Smooth muscle cell (in vitro differentiated cells): ENCODE data around the gene CMSS1. TPM values are rescaled to one million over a fixed set of nuclear protein-coding genes. Genes with fewer than 3 reads are reported as not detected.

Experiments
- DNase-seq: peaks from one replicate; lab custom pipeline; 2025; ENCODE audit not compliant: unreplicated experiment; lab: John Stamatoyannopoulos, UW
- H2AFZ ChIP-seq: fragments of 200-600 bp; sonication (generic); 2 replicates; pipeline ENCODE4 v1.6.0; 2016; ENCODE audit warnings: antibody characterized with exemption, low read depth, mild to moderate bottlenecking
- H3F3A ChIP-seq: fragments of 200-600 bp; sonication (generic); 2 replicates; pipeline ENCODE4 v1.6.0; 2017; ENCODE audit warnings: antibody characterized with exemption, low read depth
- H3K27ac ChIP-seq: fragments of 200-600 bp; sonication (generic); 2 replicates; pipeline ENCODE4 v1.5.1; 2016; ENCODE audit warnings: low read depth, mild to moderate bottlenecking
- H3K27me3 ChIP-seq: fragments of 200-600 bp; sonication (generic); 2 replicates; pipeline ENCODE4 v1.6.1; 2016; ENCODE audit warnings: low read depth, mild to moderate bottlenecking
- H3K36me3 ChIP-seq: fragments of 200-600 bp; sonication (generic); 2 replicates; pipeline ENCODE4 v1.5.1; 2016; ENCODE audit warnings: low read depth
- H3K4me1 ChIP-seq: fragments of 200-600 bp; sonication (generic); 2 replicates; pipeline ENCODE4 v1.5.1; 2016; ENCODE audit warnings: low read depth
- H3K4me2 ChIP-seq: fragments of 200-600 bp; sonication (generic); 2 replicates; pipeline ENCODE4 v1.6.0; 2016; ENCODE audit warnings: mild to moderate bottlenecking
- H3K4me3 ChIP-seq: fragments of 200-600 bp; sonication (generic); 2 replicates; pipeline ENCODE4 v1.5.1; 2016; ENCODE audit warnings: mild to moderate bottlenecking
- H3K79me2 ChIP-seq: fragments of 200-600 bp; sonication (generic); 2 replicates; pipeline ENCODE4 v1.6.0; 2016; ENCODE audit warnings: low read depth, mild to moderate bottlenecking
- H3K9ac ChIP-seq: fragments of 200-600 bp; sonication (generic); 2 replicates; pipeline ENCODE4 v1.6.0; 2016; ENCODE audit warnings: low read depth
- H3K9me3 ChIP-seq: fragments of 200-600 bp; sonication (generic); replicated peaks from 2 replicates; pipeline ENCODE4 v1.5.1; 2016; ENCODE audit warnings: low read depth
- H4K20me1 ChIP-seq: fragments of 200-600 bp; sonication (generic); 2 replicates; pipeline ENCODE4 v1.6.0; 2016; ENCODE audit warnings: low read depth
- CTCF ChIP-seq: fragments of 200-600 bp; sonication (generic); IDR thresholded peaks from 2 replicates; pipeline ENCODE4 v1.5.1; 2017; ENCODE audit warnings: borderline replicate concordance, mild to moderate bottlenecking, antibody characterized with exemption; ENCODE audit not compliant: insufficient read depth, poor library complexity, severe bottlenecking
- WGBS: methylation state at CpG from one replicate; pipeline ENCODE4 v1.1.7; 2016; ENCODE audit warnings: low lambda C conversion rate; 5-methylcytosine and 5-hydroxymethylcytosine counted together
- polyA plus RNA-seq: library from polyadenylated mRNA; unstranded; fragments of >200 nt; fragmentation: Nextera tagmentation; extraction: Ambion mirVana; gene quantifications from 2 replicates; pipeline ENCODE4 v1.2.1, GENCODE V29; 2016
- total RNA-seq: library from RNA; depleted of rRNA; stranded (reverse); fragments of >200 nt; gene quantifications from 2 replicates; pipeline ENCODE4 v1.2.3, GENCODE V29; 2014

Gene CMSS1
- total and polyA plus RNA-seq, 2 experiments from 2014 or later, result 19.2 to 24.1 TPM

DNA sequence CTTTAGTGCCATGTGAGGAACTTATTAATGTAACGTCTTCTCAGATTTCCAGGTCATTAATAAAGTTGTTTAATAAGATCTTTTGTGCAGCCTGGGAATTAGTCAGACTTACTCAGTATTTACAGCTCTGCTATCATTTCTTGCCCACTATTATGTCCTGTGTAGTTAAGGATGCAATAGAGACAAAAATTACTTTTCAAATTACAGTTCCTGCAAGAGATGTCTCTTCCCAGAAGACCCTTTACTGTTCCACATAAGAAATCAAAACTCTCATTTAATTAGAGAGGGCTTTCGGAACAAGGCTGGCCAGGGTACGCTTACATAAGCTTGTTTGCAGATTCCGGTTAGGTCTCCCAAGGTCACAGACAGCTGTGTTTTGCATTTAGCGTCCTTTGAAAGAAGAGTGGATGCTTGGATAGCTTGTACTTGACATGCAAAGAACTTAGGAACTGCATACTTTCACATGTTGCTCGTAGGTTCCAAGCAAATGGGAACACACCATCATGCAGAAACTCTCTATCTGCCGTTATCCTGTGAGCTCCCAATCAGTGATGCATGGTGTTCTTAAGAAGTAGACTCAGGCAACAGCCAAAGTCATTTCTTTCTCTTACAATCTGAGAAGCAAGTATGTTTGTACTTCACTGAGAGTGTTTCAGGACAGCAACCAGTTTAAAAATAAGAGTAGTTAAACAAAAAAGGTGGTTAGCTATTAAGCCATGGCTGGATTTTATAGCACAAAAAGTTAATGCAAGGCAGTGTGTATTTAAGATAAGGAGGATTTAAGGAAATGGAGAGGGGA is 259.3 kb downstream of the CMSS1 start:
- H3K27me3 ChIP-seq, result no peaks in the 10 kb centered on the region
- no peaks in the 10 kb centered on the region for H3K9me3 ChIP-seq
- H3K9ac ChIP-seq, result peak overlapping the region; percentile 33
- H3K4me1 ChIP-seq, result peaks cover 47% of the 10 kb centered on the region
- no peak overlapping the region for H3K4me3 ChIP-seq
- WGBS, result 36% methylated on average over 7 of the region's 7 CpGs
- H2AFZ ChIP-seq, result no peak overlapping the region
- DNase-seq, result no peak
- H3K4me2 ChIP-seq, result peak overlapping the region; percentile 75
- no peaks in the 10 kb centered on the region for H4K20me1 ChIP-seq
- H3F3A ChIP-seq, result peaks cover 27% of the 10 kb centered on the region
- no peaks in the 10 kb centered on the region for H3K36me3 ChIP-seq
- H3K27ac ChIP-seq, result peak overlapping the region; percentile 98
- no peaks in the 10 kb centered on the region for H3K79me2 ChIP-seq
- TF ChIP-seq CTCF, result no peak

GRCh38 chr3:100079328-100079727 is 261.7 kb downstream of the CMSS1 start:
- H3K9ac ChIP-seq, result no peak overlapping the region
- no peak overlapping the region for H3K4me2 ChIP-seq
- H3K27ac ChIP-seq, result no peak overlapping the region
- TF ChIP-seq CTCF, result no peak
- H4K20me1 ChIP-seq, result no peaks in the 10 kb centered on the region
- 100% methylated on average over 1 of the region's 1 CpG for WGBS
- no peaks in the 10 kb centered on the region for H3K27me3 ChIP-seq
- H3F3A ChIP-seq, result peaks cover 16% of the 10 kb centered on the region
- H2AFZ ChIP-seq, result no peak overlapping the region
- H3K4me3 ChIP-seq, result no peak overlapping the region
- peaks cover 31% of the 10 kb centered on the region for H3K4me1 ChIP-seq
- no peak for DNase-seq
- H3K9me3 ChIP-seq, result no peaks in the 10 kb centered on the region
- no peaks in the 10 kb centered on the region for H3K36me3 ChIP-seq
- no peaks in the 10 kb centered on the region for H3K79me2 ChIP-seq

- no peak overlapping the region for H2AFZ ChIP-seq
- H3K27me3 ChIP-seq, result no peaks in the 10 kb centered on the region
These were observed 262.9 kb downstream of the CMSS1 start for GRCh38 chr3:100080573-100080972.

More at GRCh38 chr3:100080573-100080972, 262.9 kb downstream of the CMSS1 start:
- 71% methylated on average over 2 of the region's 2 CpGs for WGBS
- Histone ChIP-seq H3K36me3 (no peaks in the 10 kb centered on the region), H3F3A (peaks cover 14% of the 10 kb centered on the region), H3K4me3 (no peak overlapping the region), H3K9me3 (no peaks in the 10 kb centered on the region), H3K27ac (no peak overlapping the region), H4K20me1 (no peaks in the 10 kb centered on the region), H3K9ac (no peak overlapping the region), H3K79me2 (no peaks in the 10 kb centered on the region), H3K4me1 (peaks cover 20% of the 10 kb centered on the region), H3K4me2 (peak overlapping the region; percentile 22)
- TF ChIP-seq CTCF, result no peak
- DNase-seq, result no peak
